GM12878 (cell line): ENCODE data around the gene IRX6. TPM values are rescaled to one million over a fixed set of nuclear protein-coding genes. Genes with fewer than 3 reads are reported as not detected.

ENCODE experiments used
- ATAC-seq: fragments of 200-7000 bp; cut with Tn5 transposase; 3 replicates; pipeline ENCODE4 v1.9.1; 2020; ENCODE audit warnings: mild to moderate bottlenecking, moderate library complexity
- BruUV-seq: library from RNA; stranded (reverse); fragments of 400-500 nt; replicated peaks from 2 replicates; lab custom pipeline; 2021; lab: Mats Ljungman, UMichigan
- CTCF ChIA-PET: fragments of 300-600 bp; sonication (Branson Sonifier 250); formaldehyde crosslinking; extraction: SDS; loops from one replicate; lab custom pipeline; 2021; ENCODE audit warnings: inconsistent platforms; lab: Yijun Ruan, JAX
- POLR2A ChIA-PET: fragments of 350-600 bp; formaldehyde crosslinking; extraction: SDS; loops from one replicate; lab custom pipeline; 2021; ENCODE audit warnings: inconsistent platforms; lab: Charles Lee
- RAD21 ChIA-PET: fragments of 300-600 bp; sonication (Branson Sonifier 250); formaldehyde crosslinking; loops from one replicate; lab custom pipeline; 2023; ENCODE audit warnings: antibody characterized with exemption; ENCODE audit not compliant: unreplicated experiment; lab: Charles Lee
- SMC1A ChIA-PET: fragments of 300-600 bp; sonication (Branson Sonifier 250); formaldehyde crosslinking; loops from one replicate; lab custom pipeline; 2023; ENCODE audit not compliant: unreplicated experiment, uncharacterized antibody; lab: Charles Lee
- DNase-seq: peaks from one replicate; pipeline ENCODE4 v3.0.0-alpha.2; 2011; ENCODE audit warnings: low read depth, low spot score
- FAIRE-seq: peaks from 3 replicates; lab custom pipeline; 2011; peaks lifted over from hg19 to GRCh38; lab: Jason Lieb, UNC
- H2AFZ ChIP-seq: 2 replicates; pipeline ENCODE4 v1.6.0; 2011; ENCODE audit warnings: low read depth, low read length, control low read depth; ENCODE audit not compliant: control insufficient read depth
- H3K27ac ChIP-seq: 2 replicates; pipeline ENCODE4 v1.5.1; 2011; ENCODE audit warnings: control low read depth; ENCODE audit not compliant: control insufficient read depth, insufficient read depth
- H3K27me3 ChIP-seq, 2 experiments: replicated peaks in 1 of 2; 2 replicates each; pipeline versions ENCODE4 v1.6.0 to v1.6.1; 2011; ENCODE audit warnings: low read length in 1 of 2; ENCODE audit not compliant: control insufficient read depth in 2 of 2, insufficient read depth in 2 of 2
- H3K36me3 ChIP-seq, 2 experiments: 2 replicates each; pipeline ENCODE4 v1.5.1; 2011; ENCODE audit warnings: low read length in 1 of 2; ENCODE audit not compliant: control insufficient read depth in 2 of 2, insufficient read depth in 2 of 2
- H3K4me1 ChIP-seq: 2 replicates; pipeline ENCODE4 v1.6.1; 2011; ENCODE audit warnings: mild to moderate bottlenecking, low read length, moderate library complexity, mixed read lengths; ENCODE audit not compliant: control insufficient read depth, insufficient read depth
- H3K4me2 ChIP-seq: 2 replicates; pipeline ENCODE4 v1.6.0; 2011; ENCODE audit warnings: control low read depth; ENCODE audit not compliant: control insufficient read depth, insufficient read depth
- H3K4me3 ChIP-seq: fragments of 200-600 bp; sonication (generic); 2 replicates; pipeline ENCODE4 v1.5.1; 2016
- H3K79me2 ChIP-seq: 2 replicates; pipeline ENCODE4 v1.6.0; 2011; ENCODE audit warnings: low read length; ENCODE audit not compliant: control insufficient read depth, insufficient read depth
- H3K9ac ChIP-seq: 2 replicates; pipeline ENCODE4 v1.8.0; 2011; ENCODE audit warnings: low read length, control low read depth, mixed read lengths; ENCODE audit not compliant: control insufficient read depth, insufficient read depth
- H3K9me3 ChIP-seq: replicated peaks from 3 replicates; pipeline ENCODE4 v1.5.1; 2011; ENCODE audit warnings: mild to moderate bottlenecking, low read length; ENCODE audit not compliant: control insufficient read depth, insufficient read depth
- H4K20me1 ChIP-seq: 2 replicates; pipeline ENCODE4 v1.6.0; 2011; ENCODE audit not compliant: control insufficient read depth, insufficient read depth
- ATF3 ChIP-seq: IDR thresholded peaks from 2 replicates; pipeline ENCODE4 v1.6.1; 2011; ENCODE audit warnings: low read depth, mild to moderate bottlenecking, low read length, moderate library complexity, borderline replicate concordance; ENCODE audit errors: extremely low read depth
- HDAC2 ChIP-seq: fragments of 200-600 bp; sonication (generic); IDR thresholded peaks from 2 replicates; pipeline ENCODE4 v1.6.1; 2017
- IKZF2 ChIP-seq, 2 experiments: fragments of 450-650 bp; IDR thresholded peaks; 2 replicates each; pipeline ENCODE4 v1.6.1; 2017; ENCODE audit warnings: mild to moderate bottlenecking in 2 of 2, moderate library complexity in 2 of 2
- MLLT1 ChIP-seq: fragments of 450-650 bp; IDR thresholded peaks from 2 replicates; pipeline ENCODE4 v1.6.1; 2016; ENCODE audit warnings: mild to moderate bottlenecking
- NRF1 ChIP-seq: conservative IDR thresholded peaks from 2 replicates; pipeline ENCODE4 v1.6.1; 2011; ENCODE audit warnings: mild to moderate bottlenecking, low read depth, low read length, improper control_type of control experiment
- RELA ChIP-seq: fragments of 450-650 bp; IDR thresholded peaks from 2 replicates; pipeline ENCODE4 v1.8.0; 2014; ENCODE audit warnings: borderline replicate concordance; ENCODE audit not compliant: partially characterized antibody
- SMC3 ChIP-seq: IDR thresholded peaks from 2 replicates; pipeline ENCODE4 v1.6.1; 2011; ENCODE audit warnings: low read length, improper control_type of control experiment, borderline replicate concordance
- WGBS: methylation state at CpG from one replicate; pipeline ENCODE4 v1.1.6; 2016; ENCODE audit warnings: low lambda C conversion rate; ENCODE audit not compliant: insufficient replicate concordance, insufficient coverage; ENCODE audit errors: missing lambda C conversion rate; 5-methylcytosine and 5-hydroxymethylcytosine counted together
- in situ Hi-C: fragments of 300-500 bp; cut with MboI; formaldehyde crosslinking; loops from 9 replicates; pipeline ENCODE4 v1.14.3; 2018; ENCODE audit warnings: mixed read lengths
- intact Hi-C: fragments of 100-400 bp; cut with micrococcal nuclease; formaldehyde crosslinking; loops from one replicate; pipeline ENCODE4 v1.14.2; 2022; ENCODE audit not compliant: unreplicated experiment
- polyA plus RNA-seq, 11 experiments: library from polyadenylated mRNA; depleted of rRNA in 4 of 11; unstranded in 6 of 11; stranded (reverse) in 5 of 11; fragments of >200 nt; fragmentation: Nextera tagmentation in 4 of 11; fragmentation: Illumina TruSeq in 1 of 11; extraction: Ambion mirVana in 4 of 11; extraction: Trizol in 1 of 11; gene quantifications; 1 replicate in 1 of 11; 2 replicates in 10 of 11; pipeline versions ENCODE4 v1.2.1 to v1.2.3, GENCODE V29; 2011 to 2016; ENCODE audit warnings: inconsistent platforms in 2 of 11, missing spikeins in 2 of 11, low read depth in 1 of 11
- total RNA-seq, 4 experiments: library from RNA; depleted of rRNA in 3 of 4; stranded (reverse); fragments of >200 nt in 3 of 4; fragmentation: Illumina TruSeq in 1 of 4; extraction: Trizol in 1 of 4; gene quantifications; 2 replicates each; pipeline versions ENCODE4 v1.2.1 to v1.2.3, GENCODE V29; 2013 to 2021

The IRX6 gene
- total and polyA plus RNA-seq, 10 of the 15 experiments (the other 5 are each of a cell fraction or from before 2014, with no cell fraction given) = not detected

GRCh38 chr16:55308973-55309372 is 15.0 kb upstream of the IRX6 start (continued):
- TF ChIP-seq NRF1 (no peak), SMC3 (no peak), HDAC2 (no peak)

GRCh38 chr16:55322327-55322726 is 1.7 kb upstream of the IRX6 start:
- TF ChIP-seq RELA (no peak), MLLT1 (no peak), ATF3 (no peak), IKZF2 (IDR thresholded peaks at IDR 0.05) (no peak)
- ATAC-seq = no peak
- no peak overlapping the region for H3K4me3 ChIP-seq
- FAIRE-seq = no peak
- SMC1A ChIA-PET = no interaction called here
- intact Hi-C loops = no loop called here
- 29% methylated on average over 2 of the region's 2 CpGs for whole genome bisulfite sequencing
- no peak overlapping the region for H3K9ac ChIP-seq
- DNase-seq = no peak
- no peaks in the 10 kb centered on the region for H3K4me1 ChIP-seq
- H3K27ac ChIP-seq = no peak overlapping the region
- RAD21 ChIA-PET = no interaction called here
- no TSS peak for BruUV-seq
- H3K4me2 ChIP-seq = no peak overlapping the region
- in situ Hi-C loops = no loop called here
- CTCF ChIA-PET = no interaction called here
- POLR2A ChIA-PET = no interaction called here
- no peak overlapping the region for H2AFZ ChIP-seq
- H3K9me3 ChIP-seq = no peaks in the 10 kb centered on the region
- no peaks in the 10 kb centered on the region for H4K20me1 ChIP-seq
- H3K79me2 ChIP-seq = no peaks in the 10 kb centered on the region
- H3K27me3 ChIP-seq = no peaks in the 10 kb centered on the region
- H3K36me3 ChIP-seq = no peaks in the 10 kb centered on the region
